ENCODE measurements around the gene GMDS.

DNA sequence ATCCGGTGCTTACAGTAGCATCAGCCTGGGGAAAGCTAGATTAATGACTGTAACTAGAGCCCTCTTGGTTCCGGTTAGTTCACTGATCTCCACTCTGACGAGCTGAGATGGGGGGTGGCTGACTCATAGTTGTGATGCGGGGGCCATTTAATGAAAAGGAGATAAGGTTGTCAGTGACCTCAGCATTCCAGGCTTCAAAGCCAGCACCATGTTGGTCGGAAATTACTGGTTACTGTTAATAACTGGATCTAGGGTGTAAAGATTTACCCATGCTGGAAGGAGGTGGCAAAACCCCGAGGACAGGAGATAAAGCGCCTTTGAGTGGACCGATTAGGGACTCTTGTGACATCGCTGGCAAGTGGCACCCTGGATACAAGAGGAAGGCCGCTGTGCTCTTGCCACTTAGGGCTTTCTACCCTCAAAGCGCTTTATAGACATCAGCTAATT, 614.6 kb downstream of the GMDS start:
- TF ChIP-seq, protein P1, sequence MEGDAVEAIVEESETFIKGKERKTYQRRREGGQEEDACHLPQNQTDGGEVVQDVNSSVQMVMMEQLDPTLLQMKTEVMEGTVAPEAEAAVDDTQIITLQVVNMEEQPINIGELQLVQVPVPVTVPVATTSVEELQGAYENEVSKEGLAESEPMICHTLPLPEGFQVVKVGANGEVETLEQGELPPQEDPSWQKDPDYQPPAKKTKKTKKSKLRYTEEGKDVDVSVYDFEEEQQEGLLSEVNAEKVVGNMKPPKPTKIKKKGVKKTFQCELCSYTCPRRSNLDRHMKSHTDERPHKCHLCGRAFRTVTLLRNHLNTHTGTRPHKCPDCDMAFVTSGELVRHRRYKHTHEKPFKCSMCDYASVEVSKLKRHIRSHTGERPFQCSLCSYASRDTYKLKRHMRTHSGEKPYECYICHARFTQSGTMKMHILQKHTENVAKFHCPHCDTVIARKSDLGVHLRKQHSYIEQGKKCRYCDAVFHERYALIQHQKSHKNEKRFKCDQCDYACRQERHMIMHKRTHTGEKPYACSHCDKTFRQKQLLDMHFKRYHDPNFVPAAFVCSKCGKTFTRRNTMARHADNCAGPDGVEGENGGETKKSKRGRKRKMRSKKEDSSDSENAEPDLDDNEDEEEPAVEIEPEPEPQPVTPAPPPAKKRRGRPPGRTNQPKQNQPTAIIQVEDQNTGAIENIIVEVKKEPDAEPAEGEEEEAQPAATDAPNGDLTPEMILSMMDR (IDR thresholded peaks at IDR 0.05; ENCODE audit: low read depth, low read length): no peak
- TF ChIP-seq EZH2phosphoT487 (IDR thresholded peaks at IDR 0.05; ENCODE audit: low read depth): no peak

Data from OCI-LY3 (cell line).